Omental fat pad (tissue), 4 donors: ENCODE measurements around the gene CLCC1. TPM values are rescaled to one million over a fixed set of nuclear protein-coding genes. Genes with fewer than 3 reads are reported as not detected.

Experiments
- ATAC-seq: fragments of 150-250 bp; one replicate; pipeline ENCODE4 v1.9.1; 2016; ENCODE audit warnings: mild to moderate bottlenecking, moderate library complexity; ENCODE audit not compliant: low FRiP score
- DNase-seq: peaks from one replicate; pipeline ENCODE4 v3.0.0-alpha.2; 2019; ENCODE audit warnings: low spot score
- total RNA-seq, 4 donors: library from RNA; depleted of rRNA; stranded (reverse); fragments of >200 nt; gene quantifications; one replicate each; pipeline ENCODE4 v1.1.0, GENCODE V29; 2016
- TF ChIP-seq, protein P1 (sequence below), 3 donors: fragments of 450-650 bp; IDR thresholded peaks; one replicate each; pipeline ENCODE4 v1.5.1; 2016 to 2017; ENCODE audit warnings: antibody characterized with exemption in 3 of 3, mild to moderate bottlenecking in 3 of 3, moderate library complexity in 2 of 3

Gene CLCC1
- total RNA-seq, 4 donors from 2014 or later: 19.2 to 30.6 (median 26.7) TPM

DNA sequence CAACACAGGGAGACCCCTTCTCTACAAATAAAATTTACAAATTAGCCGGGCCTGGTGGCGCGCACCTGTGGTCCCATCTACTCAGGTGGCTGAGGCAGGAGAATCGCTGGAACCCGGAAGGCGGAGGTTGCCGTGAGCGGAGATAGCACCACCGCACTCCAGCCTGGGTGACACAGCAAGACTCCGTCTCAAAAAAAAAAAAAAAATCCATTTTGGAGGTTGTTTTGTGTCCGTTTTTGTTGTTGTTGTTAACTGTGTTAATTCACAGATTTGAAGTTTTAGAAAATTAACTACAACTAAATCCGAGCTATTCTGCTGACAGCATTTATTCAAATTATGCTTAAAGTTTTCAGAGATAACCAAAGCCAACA, 618 bp downstream of the CLCC1 start:
- TF ChIP-seq, protein P1, sequence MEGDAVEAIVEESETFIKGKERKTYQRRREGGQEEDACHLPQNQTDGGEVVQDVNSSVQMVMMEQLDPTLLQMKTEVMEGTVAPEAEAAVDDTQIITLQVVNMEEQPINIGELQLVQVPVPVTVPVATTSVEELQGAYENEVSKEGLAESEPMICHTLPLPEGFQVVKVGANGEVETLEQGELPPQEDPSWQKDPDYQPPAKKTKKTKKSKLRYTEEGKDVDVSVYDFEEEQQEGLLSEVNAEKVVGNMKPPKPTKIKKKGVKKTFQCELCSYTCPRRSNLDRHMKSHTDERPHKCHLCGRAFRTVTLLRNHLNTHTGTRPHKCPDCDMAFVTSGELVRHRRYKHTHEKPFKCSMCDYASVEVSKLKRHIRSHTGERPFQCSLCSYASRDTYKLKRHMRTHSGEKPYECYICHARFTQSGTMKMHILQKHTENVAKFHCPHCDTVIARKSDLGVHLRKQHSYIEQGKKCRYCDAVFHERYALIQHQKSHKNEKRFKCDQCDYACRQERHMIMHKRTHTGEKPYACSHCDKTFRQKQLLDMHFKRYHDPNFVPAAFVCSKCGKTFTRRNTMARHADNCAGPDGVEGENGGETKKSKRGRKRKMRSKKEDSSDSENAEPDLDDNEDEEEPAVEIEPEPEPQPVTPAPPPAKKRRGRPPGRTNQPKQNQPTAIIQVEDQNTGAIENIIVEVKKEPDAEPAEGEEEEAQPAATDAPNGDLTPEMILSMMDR (IDR thresholded peaks at IDR 0.05): no peak
- ATAC-seq: no peak
- no peak for DNase-seq

DNA sequence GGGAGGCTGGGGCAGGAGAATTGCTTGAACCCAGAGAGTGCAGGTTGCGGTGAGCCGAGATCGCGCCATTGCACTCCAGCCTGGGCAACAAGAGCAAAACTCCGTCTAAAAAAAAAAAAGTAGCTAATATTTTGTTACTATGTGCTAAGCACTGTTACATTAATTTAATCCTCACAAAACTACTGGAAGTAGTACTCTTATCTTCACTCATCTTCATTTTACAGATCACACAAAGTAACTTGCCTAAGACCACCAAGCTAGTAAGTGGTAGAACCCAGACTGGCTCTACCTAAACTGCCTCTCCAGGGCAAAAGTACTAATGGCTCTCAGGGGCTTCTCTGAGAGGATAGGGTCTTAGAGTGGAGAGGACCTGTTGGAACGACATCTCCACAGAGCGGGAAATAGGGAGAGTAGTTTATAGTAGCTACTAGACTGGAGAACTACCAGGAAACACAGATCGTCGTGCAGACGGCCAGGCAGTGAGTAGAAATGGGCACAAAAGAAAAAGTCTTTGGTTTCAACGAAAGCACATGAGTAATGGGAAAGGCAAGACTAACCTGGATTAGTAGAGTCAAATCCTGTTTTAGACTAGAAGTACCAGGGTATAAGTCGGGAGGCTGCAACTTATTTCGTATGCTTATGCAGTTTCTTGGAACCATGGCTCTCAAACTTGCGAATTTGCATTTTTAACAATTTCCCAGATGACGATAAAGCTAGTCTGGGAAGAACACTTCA, 1.4 kb downstream of the CLCC1 start:
- DNase-seq (no peak), ATAC-seq (no peak)
- TF ChIP-seq, protein P1 (IDR thresholded peaks at IDR 0.05): no peak

DNA sequence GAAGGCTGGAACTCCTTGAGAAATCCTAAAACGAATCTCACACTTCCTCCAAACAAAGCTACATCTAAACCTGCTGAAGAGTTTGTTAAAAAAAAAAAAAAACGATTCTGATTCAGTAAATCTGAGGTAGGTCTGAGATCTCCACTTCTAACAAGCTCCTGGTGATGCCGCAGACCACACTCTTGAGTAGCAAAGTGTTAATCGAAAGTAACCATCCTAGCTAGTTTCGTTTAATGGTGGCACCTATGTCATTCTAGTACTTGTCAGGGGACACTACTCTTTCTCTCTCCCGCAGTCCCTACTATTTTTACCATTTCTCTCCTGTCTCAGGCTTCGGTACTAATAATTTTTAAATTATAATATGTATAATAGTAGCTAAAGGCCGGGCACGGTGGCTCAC, 2.1 kb downstream of the CLCC1 start:
- TF ChIP-seq, protein P1 (IDR thresholded peaks at IDR 0.05): no peak
- no peak for DNase-seq
- ATAC-seq: no peak

DNA sequence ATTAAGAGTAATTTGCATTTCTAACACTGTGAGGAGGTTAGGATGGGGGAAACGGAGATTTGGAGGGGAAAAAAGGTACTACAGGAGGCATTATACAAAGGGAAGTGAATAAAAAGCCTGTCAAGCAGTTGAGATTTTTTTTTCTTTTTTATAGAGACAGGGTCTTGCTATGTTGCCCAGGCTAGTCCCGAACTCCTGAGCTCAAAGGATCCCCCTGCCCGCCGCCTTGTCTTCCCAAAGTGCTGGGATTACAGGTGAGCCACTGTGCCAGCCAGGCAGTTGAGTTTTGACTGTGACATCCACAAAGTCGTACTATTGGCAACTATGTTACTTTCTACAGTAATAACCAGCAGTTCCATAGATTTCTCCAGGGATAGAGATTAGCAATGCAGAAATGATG, 2.6 kb downstream of the CLCC1 start:
- TF ChIP-seq, protein P1 (IDR thresholded peaks at IDR 0.05): no peak
- DNase-seq (no peak), ATAC-seq (no peak)

DNA sequence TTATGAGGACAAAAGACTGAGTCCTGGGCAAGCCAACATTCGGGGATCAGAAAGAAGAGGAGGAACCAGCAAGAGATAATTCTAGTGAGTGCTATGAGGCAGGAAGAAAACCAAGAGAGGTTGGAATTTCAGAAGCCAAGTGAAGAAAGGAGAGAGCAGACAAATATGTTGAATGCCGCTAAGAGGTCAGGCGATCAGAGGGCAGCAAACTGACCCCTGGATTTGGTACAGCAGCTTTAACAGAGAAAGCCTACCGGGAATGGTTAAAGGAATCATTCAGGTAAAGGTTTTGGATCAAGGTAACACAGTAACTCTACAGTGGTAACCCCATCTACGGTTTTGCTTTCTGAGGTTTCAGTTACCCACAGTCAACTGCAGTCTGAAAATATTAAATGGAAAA, 5.4 kb downstream of the CLCC1 start:
- TF ChIP-seq, protein P1 (IDR thresholded peaks at IDR 0.05): no peak
- ATAC-seq (no peak), DNase-seq (no peak)

DNA sequence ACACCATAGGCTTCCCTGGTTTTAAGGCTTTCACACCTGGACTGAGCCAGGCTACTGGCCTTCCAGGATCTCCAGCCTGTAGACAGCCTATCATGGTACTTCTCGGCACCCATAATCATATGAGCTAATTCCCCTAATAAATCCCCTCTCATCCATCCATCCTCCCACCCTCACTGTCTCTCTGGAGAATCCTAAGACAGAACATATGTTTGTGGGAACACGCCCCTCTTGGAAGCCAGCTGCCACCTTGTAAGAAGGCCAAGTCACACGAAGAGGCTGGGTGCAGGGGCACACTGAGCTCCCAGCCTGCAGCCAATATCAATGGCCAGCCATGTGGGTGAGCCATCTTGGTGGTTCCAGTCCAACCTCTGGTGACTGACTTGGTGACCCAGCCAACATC, 7.4 kb downstream of the CLCC1 start:
- TF ChIP-seq, protein P1 (IDR thresholded peaks at IDR 0.05): no peak

DNA sequence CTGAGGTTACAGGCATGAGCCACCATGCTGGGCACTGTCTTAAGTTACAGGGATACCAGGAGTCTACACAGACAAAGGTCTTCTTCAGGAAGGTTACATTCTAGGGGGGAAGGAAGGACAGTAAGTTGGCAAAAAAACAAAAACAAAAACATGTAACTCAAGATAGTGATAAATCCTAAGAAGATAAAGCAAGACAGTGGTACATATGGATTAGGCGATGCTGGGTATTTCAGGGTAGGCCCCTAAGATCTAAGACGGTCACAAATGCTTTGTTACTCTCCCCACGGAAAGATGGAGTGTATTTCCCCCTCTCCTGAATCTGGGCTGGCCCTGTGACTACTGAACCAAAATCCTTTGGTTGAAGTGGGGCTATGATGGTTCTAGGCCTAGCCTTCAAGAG, 8.2 kb downstream of the CLCC1 start:
- DNase-seq (no peak), ATAC-seq (no peak)
- TF ChIP-seq, protein P1 (IDR thresholded peaks at IDR 0.05): no peak

More for the DNA sequence above, 7.4 kb downstream of the CLCC1 start:
- DNase-seq: no peak
- no peak for ATAC-seq
